ENCODE results near the gene GALNTL6.

GALNTL6 gene

GRCh38 chr4:172243551-172243950 is 430.3 kb downstream of the GALNTL6 start:
- no peak for DNase-seq

GRCh38 chr4:172245516-172245915 is 432.3 kb downstream of the GALNTL6 start:
- no peak for DNase-seq

- no peak for DNase-seq
Observed at GRCh38 chr4:172253409-172253808, 440.2 kb downstream of the GALNTL6 start.

GRCh38 chr4:172256820-172257219 is 443.6 kb downstream of the GALNTL6 start:
- DNase-seq = no peak

GRCh38 chr4:172270397-172270796 is 457.2 kb downstream of the GALNTL6 start:
- DNase-seq = no peak

GRCh38 chr4:172287117-172287516 is 473.9 kb downstream of the GALNTL6 start:
- no peak for DNase-seq

GRCh38 chr4:172305698-172306097 is 492.5 kb downstream of the GALNTL6 start:
- no peak for DNase-seq

GRCh38 chr4:172308078-172308477 is 494.9 kb downstream of the GALNTL6 start:
- DNase-seq = no peak

GRCh38 chr4:172311682-172312081 is 498.5 kb downstream of the GALNTL6 start:
- DNase-seq = no peak

- no peak for DNase-seq
Observed at GRCh38 chr4:172323288-172323687, 510.1 kb downstream of the GALNTL6 start.

GRCh38 chr4:172344308-172344938 is 531.2 kb downstream of the GALNTL6 start:
- DNase-seq = no peak

GRCh38 chr4:172348426-172348825 is 535.2 kb downstream of the GALNTL6 start:
- no peak for DNase-seq

- no peak for DNase-seq
Observed at GRCh38 chr4:172352356-172352755, 539.2 kb downstream of the GALNTL6 start.

- DNase-seq = no peak
Observed at GRCh38 chr4:172356016-172356415, 542.8 kb downstream of the GALNTL6 start.

GRCh38 chr4:172357006-172357540 is 543.9 kb downstream of the GALNTL6 start:
- DNase-seq = no peak

GRCh38 chr4:172362569-172362968 is 549.4 kb downstream of the GALNTL6 start:
- DNase-seq = no peak

- no peak for DNase-seq
Observed at GRCh38 chr4:172369471-172369959, 556.3 kb downstream of the GALNTL6 start.

GRCh38 chr4:172377486-172378140 is 564.4 kb downstream of the GALNTL6 start:
- DNase-seq = no peak

GRCh38 chr4:172379834-172380233 is 566.6 kb downstream of the GALNTL6 start:
- DNase-seq = no peak

GRCh38 chr4:172390331-172390730 is 577.1 kb downstream of the GALNTL6 start:
- no peak for DNase-seq

- DNase-seq = no peak
Observed at GRCh38 chr4:172392741-172393140, 579.5 kb downstream of the GALNTL6 start.

- no peak for DNase-seq
Observed at GRCh38 chr4:172393220-172393619, 580.0 kb downstream of the GALNTL6 start.

- DNase-seq = no peak
Observed at GRCh38 chr4:172404676-172405075, 591.5 kb downstream of the GALNTL6 start.

- DNase-seq = no peak
Observed at GRCh38 chr4:172410363-172410762, 597.2 kb downstream of the GALNTL6 start.

Data from islet precursor cell (in vitro differentiated cells).